Sigmoid colon (tissue), 7 donors: ENCODE measurements around the gene CISD3. TPM values are rescaled to one million over a fixed set of nuclear protein-coding genes. Genes with fewer than 3 reads are reported as not detected.

Source experiments
- DNase-seq: peaks from one replicate; pipeline ENCODE4 v3.0.0-alpha.2; 2019
- H3K27ac ChIP-seq, 4 donors: fragments of 200-600 bp; sonication (generic); one replicate each; pipeline ENCODE4 v1.5.1; 2016 to 2019; ENCODE audit warnings: mild to moderate bottlenecking in 1 of 4
- H3K27me3 ChIP-seq, 3 donors: fragments of 200-600 bp; sonication (generic); one replicate each; pipeline ENCODE4 v1.5.1; 2019; ENCODE audit warnings: mild to moderate bottlenecking in 1 of 3
- H3K36me3 ChIP-seq, 4 donors: fragments of 200-600 bp; sonication (generic); one replicate each; pipeline ENCODE4 v1.5.1; 2016 to 2019
- H3K4me1 ChIP-seq, 4 donors: fragments of 200-600 bp; sonication (generic); one replicate each; pipeline ENCODE4 v1.5.1; 2017 to 2019
- H3K4me3 ChIP-seq, 4 donors: fragments of 200-600 bp; sonication (generic); one replicate each; pipeline ENCODE4 v1.5.1; 2017 to 2019; ENCODE audit warnings: mild to moderate bottlenecking in 2 of 4, moderate library complexity in 1 of 4
- H3K9me3 ChIP-seq, 4 donors: fragments of 200-600 bp in 3 of 4; sonication (generic) in 3 of 4; one replicate each; pipeline versions ENCODE4 v1.5.1 to v1.6.1; 2013 to 2019
- EP300 ChIP-seq, 4 donors: sonication (generic); formaldehyde crosslinking; IDR thresholded peaks; one replicate each; pipeline ENCODE4 v1.6.1; 2017; ENCODE audit warnings: antibody characterized with exemption in 4 of 4
- POLR2A ChIP-seq, 2 donors: fragments of 450-650 bp; IDR thresholded peaks; one replicate each; pipeline ENCODE4 v1.6.1; 2016; ENCODE audit warnings: antibody characterized with exemption in 2 of 2, mild to moderate bottlenecking in 2 of 2, moderate library complexity in 2 of 2
- POLR2AphosphoS5 ChIP-seq, 4 donors: sonication (generic); formaldehyde crosslinking; IDR thresholded peaks; one replicate each; pipeline ENCODE4 v1.6.1; 2017; ENCODE audit warnings: antibody characterized with exemption in 4 of 4
- WGBS, 2 donors: extraction: QIAGEN DNeasy Blood & Tissue Kit; methylation state at CpG; one replicate each; pipeline ENCODE4 v1.1.7; 2013; 5-methylcytosine and 5-hydroxymethylcytosine counted together
- intact Hi-C: fragments of 100-400 bp; cut with DNase I; formaldehyde crosslinking; loops from one replicate; pipeline ENCODE4 v1.15.1; 2023
- polyA plus RNA-seq, 3 donors: library from polyadenylated mRNA; stranded (reverse); fragments of 200-250 nt; gene quantifications; one replicate each; pipeline ENCODE4 v1.2.3, GENCODE V29; 2013
- total RNA-seq, 4 donors: library from RNA; depleted of rRNA; stranded (reverse); fragments of >200 nt; gene quantifications; one replicate each; pipeline ENCODE4 v1.1.0, GENCODE V29; 2016
- TF ChIP-seq, protein P1 (sequence below), 4 experiments: fragments of 450-650 bp in 3 of 4; fragments of 200-600 bp in 1 of 4; IDR thresholded peaks; one replicate each; pipeline ENCODE4 v1.5.1; 2016 to 2019; ENCODE audit warnings: antibody characterized with exemption in 4 of 4, mild to moderate bottlenecking in 3 of 4, moderate library complexity in 2 of 4
- donor health status: healthy with polysubstance abuse.
- donor health status: Bipolar disorder and iron deficiency.
- donor health status: healthy.

The CISD3 gene
- total and polyA plus RNA-seq, 7 donors, result 9.2 to 115 (median 19.3) TPM

GRCh38 chr17:38710604-38710962 is 19.6 kb upstream of the CISD3 start:
- Histone ChIP-seq H3K27ac (no peak overlapping the region), H3K9me3 (no peaks in the 10 kb centered on the region), H3K4me1 (peaks cover 0 to 21% (median 16%) of the 10 kb centered on the region in 4 donors), H3K36me3 (peaks cover 2 to 86% (median 39%) of the 10 kb centered on the region in 4 donors), H3K4me3 (no peak overlapping the region), H3K27me3 (no peaks in the 10 kb centered on the region)
- TF ChIP-seq, protein P1, sequence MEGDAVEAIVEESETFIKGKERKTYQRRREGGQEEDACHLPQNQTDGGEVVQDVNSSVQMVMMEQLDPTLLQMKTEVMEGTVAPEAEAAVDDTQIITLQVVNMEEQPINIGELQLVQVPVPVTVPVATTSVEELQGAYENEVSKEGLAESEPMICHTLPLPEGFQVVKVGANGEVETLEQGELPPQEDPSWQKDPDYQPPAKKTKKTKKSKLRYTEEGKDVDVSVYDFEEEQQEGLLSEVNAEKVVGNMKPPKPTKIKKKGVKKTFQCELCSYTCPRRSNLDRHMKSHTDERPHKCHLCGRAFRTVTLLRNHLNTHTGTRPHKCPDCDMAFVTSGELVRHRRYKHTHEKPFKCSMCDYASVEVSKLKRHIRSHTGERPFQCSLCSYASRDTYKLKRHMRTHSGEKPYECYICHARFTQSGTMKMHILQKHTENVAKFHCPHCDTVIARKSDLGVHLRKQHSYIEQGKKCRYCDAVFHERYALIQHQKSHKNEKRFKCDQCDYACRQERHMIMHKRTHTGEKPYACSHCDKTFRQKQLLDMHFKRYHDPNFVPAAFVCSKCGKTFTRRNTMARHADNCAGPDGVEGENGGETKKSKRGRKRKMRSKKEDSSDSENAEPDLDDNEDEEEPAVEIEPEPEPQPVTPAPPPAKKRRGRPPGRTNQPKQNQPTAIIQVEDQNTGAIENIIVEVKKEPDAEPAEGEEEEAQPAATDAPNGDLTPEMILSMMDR (IDR thresholded peaks at IDR 0.05), result no peak
- TF ChIP-seq EP300 (IDR thresholded peaks at IDR 0.05) (no peak), POLR2A (IDR thresholded peaks at IDR 0.05) (no peak), POLR2AphosphoS5 (IDR thresholded peaks at IDR 0.05) (no peak)
- intact Hi-C loops, result no loop called here
- no peak for DNase-seq
- 95% methylated on average over 3 of the region's 3 CpGs for WGBS, 2 donors

DNA sequence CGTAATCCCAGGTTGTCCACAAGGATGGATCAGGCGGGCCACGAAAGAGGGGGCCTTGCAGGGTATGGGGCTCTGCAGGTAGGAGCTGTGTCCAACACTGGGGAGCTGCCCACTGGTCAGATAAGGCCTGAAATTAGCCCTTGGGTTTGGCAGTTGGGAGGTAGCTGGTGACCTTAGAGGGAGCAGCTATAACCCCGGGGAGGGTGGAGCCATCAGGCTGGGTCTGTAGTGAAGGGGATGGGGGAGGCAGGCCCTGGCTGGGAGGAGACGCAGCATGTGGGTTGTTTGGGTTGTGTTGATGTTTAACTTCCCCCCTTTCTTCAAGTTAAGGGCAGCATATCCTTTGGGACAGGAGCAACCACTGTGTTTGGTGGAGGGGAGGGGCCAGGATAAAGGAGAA is 19.2 kb upstream of the CISD3 start:
- no peak for DNase-seq
- TF ChIP-seq POLR2A (IDR thresholded peaks at IDR 0.05) (no peak), EP300 (IDR thresholded peaks at IDR 0.05) (no peak), POLR2AphosphoS5 (IDR thresholded peaks at IDR 0.05) (no peak)
- TF ChIP-seq, protein P1 (IDR thresholded peaks at IDR 0.05), result no peak
- Histone ChIP-seq H3K9me3 (no peaks in the 10 kb centered on the region), H3K27ac (no peak overlapping the region), H3K36me3 (peaks cover 6 to 90% (median 43%) of the 10 kb centered on the region in 4 donors), H3K4me1 (peaks cover 0 to 20% (median 16%) of the 10 kb centered on the region in 4 donors), H3K4me3 (no peak overlapping the region), H3K27me3 (no peaks in the 10 kb centered on the region)
- 78 to 85% methylated on average over 5 of the region's 5 CpGs for WGBS, 2 donors
- intact Hi-C loops, result no loop called here

DNA sequence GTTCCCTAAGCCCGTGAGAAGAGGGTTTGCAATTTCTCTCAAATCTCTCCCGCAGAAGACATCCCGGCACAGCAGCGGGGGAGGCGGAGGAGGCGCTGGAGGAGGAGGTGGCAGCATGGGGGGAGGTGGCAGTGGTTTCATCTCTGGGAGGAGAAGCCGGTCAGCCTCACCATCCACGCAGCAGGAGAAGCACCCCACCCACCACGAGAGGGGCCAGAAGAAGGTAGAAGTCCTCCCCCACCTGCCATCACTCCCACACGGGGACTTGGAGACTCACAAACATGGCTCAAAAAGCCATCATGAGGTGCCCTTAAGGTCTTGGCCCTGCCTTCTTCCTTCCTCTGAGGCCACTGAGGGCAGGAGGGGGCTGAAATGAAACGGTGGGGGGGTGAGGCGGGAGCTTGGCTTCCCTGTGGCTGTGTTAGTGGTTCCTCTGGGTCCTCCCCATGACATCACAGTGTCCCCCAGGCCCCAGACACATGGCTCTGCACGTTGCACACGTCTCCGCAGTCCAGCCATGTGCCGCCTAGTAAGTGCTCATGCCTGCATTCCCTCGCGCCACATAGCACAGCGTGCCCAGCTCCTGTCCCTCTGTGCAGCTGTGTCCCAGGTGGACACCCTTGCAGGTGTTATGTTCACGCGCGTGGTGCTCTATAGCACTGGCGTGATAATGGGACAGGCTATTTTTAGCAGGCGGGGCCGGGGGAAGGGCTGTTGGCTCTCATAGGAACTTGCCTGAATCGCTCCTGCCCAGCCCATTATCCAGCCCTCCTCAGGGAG is 18.2 kb upstream of the CISD3 start:
- H3K36me3 ChIP-seq, result peaks cover 14 to 99% (median 52%) of the 10 kb centered on the region in 4 donors
- no peaks in the 10 kb centered on the region for H3K27me3 ChIP-seq
- TF ChIP-seq EP300 (IDR thresholded peaks at IDR 0.05) (no peak), POLR2A (IDR thresholded peaks at IDR 0.05) (no peak), POLR2AphosphoS5 (IDR thresholded peaks at IDR 0.05) (no peak)
- TF ChIP-seq, protein P1 (IDR thresholded peaks at IDR 0.05), result no peak
- peaks cover 0 to 14% (median 8%) of the 10 kb centered on the region in 4 donors for H3K4me1 ChIP-seq
- H3K27ac ChIP-seq, result no peak overlapping the region
- DNase-seq, result no peak
- H3K4me3 ChIP-seq, result no peak overlapping the region
- WGBS, 2 donors, result 77 to 86% methylated on average over 26 of the region's 26 CpGs
- no peaks in the 10 kb centered on the region for H3K9me3 ChIP-seq
- intact Hi-C loops, result no loop called here

GRCh38 chr17:38712593-38712992 is 17.5 kb upstream of the CISD3 start:
- intact Hi-C loops, result no loop called here
- no peak for TF ChIP-seq EP300 (IDR thresholded peaks at IDR 0.05)
- TF ChIP-seq, protein P1 (IDR thresholded peaks at IDR 0.05), result no peak
- no peak for TF ChIP-seq POLR2A (IDR thresholded peaks at IDR 0.05)
- no peak for TF ChIP-seq POLR2AphosphoS5 (IDR thresholded peaks at IDR 0.05)
- Histone ChIP-seq H3K9me3 (no peaks in the 10 kb centered on the region), H3K27me3 (no peaks in the 10 kb centered on the region), H3K4me3 (no peak overlapping the region), H3K4me1 (peaks cover 0 to 7% (median 2%) of the 10 kb centered on the region in 4 donors), H3K36me3 (peaks cover 20 to 99% (median 57%) of the 10 kb centered on the region in 4 donors), H3K27ac (no peak overlapping the region)
- DNase-seq, result no peak
- WGBS, 2 donors, result 95 to 96% methylated on average over 10 of the region's 10 CpGs
